Fibroblast of lung (primary cell): ENCODE results near the gene INPP5A. TPM values are rescaled to one million over a fixed set of nuclear protein-coding genes. Genes with fewer than 3 reads are reported as not detected.

Experiments used
- DNase-seq, 2 donors: peaks; one replicate each; pipeline versions ENCODE4 v3.0.0 to v3.0.0-alpha.2; 2010; ENCODE audit warnings: low read depth in 2 of 2
- H2AFZ ChIP-seq: 2 replicates; pipeline ENCODE4 v1.5.1; 2012; ENCODE audit warnings: low read length, control low read depth, inconsistent platforms
- H3K27ac ChIP-seq: 2 replicates; pipeline ENCODE4 v1.5.1; 2011; ENCODE audit warnings: low read length, control low read depth; ENCODE audit not compliant: insufficient read depth
- H3K27me3 ChIP-seq: 2 replicates; pipeline ENCODE4 v1.5.1; 2011; ENCODE audit warnings: mild to moderate bottlenecking, low read length; ENCODE audit not compliant: control insufficient read depth, insufficient read depth
- H3K36me3 ChIP-seq: 2 replicates; pipeline ENCODE4 v1.5.1; 2011; ENCODE audit warnings: low read length; ENCODE audit not compliant: control insufficient read depth, insufficient read depth
- H3K4me1 ChIP-seq: 2 replicates; pipeline ENCODE4 v1.5.1; 2011; ENCODE audit warnings: low read length; ENCODE audit not compliant: control insufficient read depth, insufficient read depth; ENCODE audit errors: extremely low read depth
- H3K4me2 ChIP-seq: 2 replicates; pipeline ENCODE4 v1.5.1; 2011; ENCODE audit warnings: low read length, control low read depth; ENCODE audit not compliant: insufficient read depth; ENCODE audit errors: extremely low read depth
- H3K4me3 ChIP-seq, 4 experiments: fragments of 200-600 bp in 1 of 4; sonication (generic) in 1 of 4; replicated peaks in 1 of 4; 2 replicates each; pipeline ENCODE4 v1.5.1; 2011 to 2016; ENCODE audit warnings: low read length in 4 of 4, low read depth in 3 of 4, mild to moderate bottlenecking in 3 of 4, control low read depth in 2 of 4, inconsistent platforms in 1 of 4, mixed read lengths in 1 of 4; ENCODE audit not compliant: insufficient read depth in 1 of 4; ENCODE audit errors: control extremely low read depth in 1 of 4
- H3K79me2 ChIP-seq: 2 replicates; pipeline ENCODE4 v1.5.1; 2012; ENCODE audit warnings: mild to moderate bottlenecking, low read length, inconsistent platforms; ENCODE audit not compliant: control insufficient read depth, insufficient read depth
- H3K9ac ChIP-seq: 2 replicates; pipeline ENCODE4 v1.5.1; 2011; ENCODE audit warnings: mild to moderate bottlenecking, low read length, control low read depth; ENCODE audit not compliant: insufficient read depth
- H3K9me3 ChIP-seq: 2 replicates; pipeline ENCODE4 v1.5.1; 2012; ENCODE audit warnings: low read depth, low read length; ENCODE audit not compliant: control insufficient read depth, insufficient read depth
- H4K20me1 ChIP-seq: 2 replicates; pipeline ENCODE4 v1.5.1; 2011; ENCODE audit warnings: low read length; ENCODE audit not compliant: control insufficient read depth, insufficient read depth; ENCODE audit errors: extremely low read depth
- CTCF ChIP-seq, 2 donors: IDR thresholded peaks in 1 of 2; conservative IDR thresholded peaks in 1 of 2; 1 replicate in 1 of 2; 2 replicates in 1 of 2; pipeline ENCODE4 v1.5.1; 2011 to 2012; ENCODE audit warnings: low read length in 2 of 2, control low read depth in 1 of 2, inconsistent platforms in 1 of 2, low read depth in 1 of 2, mild to moderate bottlenecking in 1 of 2
- EZH2 ChIP-seq: IDR thresholded peaks from 2 replicates; pipeline ENCODE4 v1.5.1; 2012; ENCODE audit warnings: low read length, control low read depth, mild to moderate bottlenecking; ENCODE audit errors: missing control alignments
- polyA plus RNA-seq, 2 donors: library from polyadenylated mRNA; depleted of rRNA in 1 of 2; stranded (reverse) in 1 of 2; unstranded in 1 of 2; fragments of >200 nt; gene quantifications; 2 replicates each; pipeline ENCODE4 v1.2.1, GENCODE V29; 2011 to 2012; ENCODE audit warnings: missing spikeins in 1 of 2
- total RNA-seq: library from RNA; depleted of rRNA; stranded (reverse); fragments of >200 nt; gene quantifications from 2 replicates; pipeline ENCODE4 v1.2.1, GENCODE V29; 2014

Gene INPP5A
- total and polyA plus RNA-seq, 2 donors (not counting 1 experiment from before 2014, with no cell fraction given) = 24.6 to 39.9 TPM

- Histone ChIP-seq H3K27me3 (no peaks in the 10 kb centered on the region), H3K9ac (no peak overlapping the region), H3K9me3 (no peaks in the 10 kb centered on the region), H3K4me3 (no peak overlapping the region), H3K36me3 (no peaks in the 10 kb centered on the region), H3K27ac (no peak overlapping the region), H3K4me2 (no peak overlapping the region), H2AFZ (no peak overlapping the region), H3K79me2 (no peaks in the 10 kb centered on the region), H4K20me1 (peaks cover 3% of the 10 kb centered on the region), H3K4me1 (peaks cover 3% of the 10 kb centered on the region)
- no peak for DNase-seq
- no peak for TF ChIP-seq EZH2
- TF ChIP-seq CTCF (conservative IDR thresholded peaks at IDR 0.05 in 1 of 2, IDR thresholded peaks at IDR 0.05 in 1 of 2; ENCODE audit: low read depth in 1 of 2, low read length in 2 of 2) = no peak
These were observed 69.9 kb downstream of the INPP5A start for GRCh38 chr10:132607491-132607890.

GRCh38 chr10:132607961-132608495, 70.4 kb downstream of the INPP5A start:
- no peaks in the 10 kb centered on the region for H3K36me3 ChIP-seq
- H3K79me2 ChIP-seq = no peaks in the 10 kb centered on the region
- H4K20me1 ChIP-seq = peaks cover 3% of the 10 kb centered on the region

GRCh38 chr10:132608511-132609195, 71.1 kb downstream of the INPP5A start:
- Histone ChIP-seq H3K36me3 (no peaks in the 10 kb centered on the region), H3K27me3 (no peaks in the 10 kb centered on the region), H3K27ac (no peak overlapping the region), H2AFZ (no peak overlapping the region), H3K4me2 (no peak overlapping the region), H3K4me3 (no peak overlapping the region), H3K4me1 (peaks cover 3% of the 10 kb centered on the region), H3K79me2 (no peaks in the 10 kb centered on the region), H3K9ac (no peak overlapping the region), H4K20me1 (no peaks in the 10 kb centered on the region), H3K9me3 (no peaks in the 10 kb centered on the region)
- no peak for DNase-seq
- TF ChIP-seq EZH2 = no peak
- TF ChIP-seq CTCF (conservative IDR thresholded peaks at IDR 0.05 in 1 of 2, IDR thresholded peaks at IDR 0.05 in 1 of 2; ENCODE audit: low read depth in 1 of 2, low read length in 2 of 2) = no peak

More at GRCh38 chr10:132607961-132608495, 70.4 kb downstream of the INPP5A start:
- Histone ChIP-seq H3K4me1 (peaks cover 3% of the 10 kb centered on the region), H3K9ac (no peak overlapping the region), H3K4me3 (no peak overlapping the region), H3K27me3 (no peaks in the 10 kb centered on the region), H2AFZ (no peak overlapping the region), H3K4me2 (no peak overlapping the region), H3K9me3 (no peaks in the 10 kb centered on the region), H3K27ac (no peak overlapping the region)
- TF ChIP-seq CTCF (conservative IDR thresholded peaks at IDR 0.05 in 1 of 2, IDR thresholded peaks at IDR 0.05 in 1 of 2; ENCODE audit: low read depth in 1 of 2, low read length in 2 of 2) = no peak
- no peak for TF ChIP-seq EZH2
- no peak for DNase-seq
